BLaER1 (cell line): ENCODE results near the gene ALDH3A2.

Experiments
- H3K27ac ChIP-seq: shearing (Covaris generic); formaldehyde crosslinking; 2 replicates; pipeline ENCODE4 v1.8.1; 2022
- H3K27me3 ChIP-seq: shearing (Covaris generic); formaldehyde crosslinking; 2 replicates; pipeline ENCODE4 v1.8.1; 2022
- H3K36me3 ChIP-seq: shearing (Covaris generic); formaldehyde crosslinking; 2 replicates; pipeline ENCODE4 v1.8.1; 2022
- H3K4me1 ChIP-seq: shearing (Covaris generic); formaldehyde crosslinking; 2 replicates; pipeline ENCODE4 v1.8.1; 2022
- H3K4me2 ChIP-seq: shearing (Covaris generic); formaldehyde crosslinking; 2 replicates; pipeline ENCODE4 v1.8.1; 2022
- H3K4me3 ChIP-seq: shearing (Covaris generic); formaldehyde crosslinking; 2 replicates; pipeline ENCODE4 v1.8.1; 2022
- H3K9ac ChIP-seq: shearing (Covaris generic); formaldehyde crosslinking; 2 replicates; pipeline ENCODE4 v1.8.1; 2022
- H3K9me3 ChIP-seq: shearing (Covaris generic); formaldehyde crosslinking; 2 replicates; pipeline ENCODE4 v1.8.1; 2022
- H4K20me1 ChIP-seq: shearing (Covaris generic); formaldehyde crosslinking; 2 replicates; pipeline ENCODE4 v1.8.1; 2022
- Cebpa-rat ChIP-seq: shearing (Covaris generic); IDR thresholded peaks from 2 replicates; pipeline ENCODE4 v1.8.1; 2022

ALDH3A2 gene

GRCh38 chr17:19703828-19704613 is 55.5 kb downstream of the ALDH3A2 start:
- no peak overlapping the region for H3K27ac ChIP-seq

GRCh38 chr17:19705201-19705600 is 56.6 kb downstream of the ALDH3A2 start:
- no peak overlapping the region for H3K27ac ChIP-seq
- H3K4me1 ChIP-seq, result no peaks in the 10 kb centered on the region
- no peaks in the 10 kb centered on the region for H3K27me3 ChIP-seq
- H3K36me3 ChIP-seq, result no peaks in the 10 kb centered on the region
- H3K9ac ChIP-seq, result no peak overlapping the region
- H3K4me2 ChIP-seq, result no peak overlapping the region
- TF ChIP-seq Cebpa-rat, result no peak
- H3K9me3 ChIP-seq, result no peaks in the 10 kb centered on the region
- no peaks in the 10 kb centered on the region for H4K20me1 ChIP-seq
- no peak overlapping the region for H3K4me3 ChIP-seq

More at GRCh38 chr17:19703828-19704613, 55.5 kb downstream of the ALDH3A2 start:
- Histone ChIP-seq H3K27me3 (no peaks in the 10 kb centered on the region), H3K4me3 (no peak overlapping the region), H3K36me3 (no peaks in the 10 kb centered on the region), H3K9ac (no peak overlapping the region), H4K20me1 (no peaks in the 10 kb centered on the region), H3K9me3 (no peaks in the 10 kb centered on the region), H3K4me2 (no peak overlapping the region), H3K4me1 (no peaks in the 10 kb centered on the region)
- no peak for TF ChIP-seq Cebpa-rat

- no peaks in the 10 kb centered on the region for H3K27me3 ChIP-seq
- no peak overlapping the region for H3K4me3 ChIP-seq
- no peak overlapping the region for H3K27ac ChIP-seq
- H3K9ac ChIP-seq, result no peak overlapping the region
- TF ChIP-seq Cebpa-rat, result no peak
- H3K4me1 ChIP-seq, result no peaks in the 10 kb centered on the region
- no peak overlapping the region for H3K4me2 ChIP-seq
- no peaks in the 10 kb centered on the region for H3K36me3 ChIP-seq
- no peaks in the 10 kb centered on the region for H3K9me3 ChIP-seq
- no peaks in the 10 kb centered on the region for H4K20me1 ChIP-seq
These were observed 57.5 kb downstream of the ALDH3A2 start for GRCh38 chr17:19705771-19706770.

GRCh38 chr17:19706791-19707727 is 58.5 kb downstream of the ALDH3A2 start:
- H3K27ac ChIP-seq, result no peak overlapping the region
- no peaks in the 10 kb centered on the region for H3K27me3 ChIP-seq
- no peak overlapping the region for H3K4me3 ChIP-seq

GRCh38 chr17:19707728-19708221 is 59.2 kb downstream of the ALDH3A2 start:
- no peaks in the 10 kb centered on the region for H3K9me3 ChIP-seq
- no peak overlapping the region for H3K27ac ChIP-seq
- H3K4me1 ChIP-seq, result no peaks in the 10 kb centered on the region
- no peaks in the 10 kb centered on the region for H3K36me3 ChIP-seq
- H3K9ac ChIP-seq, result no peak overlapping the region
- H3K4me3 ChIP-seq, result no peak overlapping the region
- TF ChIP-seq Cebpa-rat, result no peak
- H3K4me2 ChIP-seq, result no peak overlapping the region
- H3K27me3 ChIP-seq, result no peaks in the 10 kb centered on the region
- H4K20me1 ChIP-seq, result no peaks in the 10 kb centered on the region

More at GRCh38 chr17:19706791-19707727, 58.5 kb downstream of the ALDH3A2 start:
- Histone ChIP-seq H3K4me2 (no peak overlapping the region), H4K20me1 (no peaks in the 10 kb centered on the region), H3K9me3 (no peaks in the 10 kb centered on the region), H3K36me3 (no peaks in the 10 kb centered on the region), H3K4me1 (no peaks in the 10 kb centered on the region), H3K9ac (no peak overlapping the region)
- no peak for TF ChIP-seq Cebpa-rat

- Histone ChIP-seq H3K4me1 (no peaks in the 10 kb centered on the region), H3K27ac (no peak overlapping the region), H3K9ac (no peak overlapping the region), H3K4me2 (no peak overlapping the region), H3K4me3 (no peak overlapping the region), H3K27me3 (no peaks in the 10 kb centered on the region), H3K36me3 (no peaks in the 10 kb centered on the region), H3K9me3 (no peaks in the 10 kb centered on the region), H4K20me1 (no peaks in the 10 kb centered on the region)
- TF ChIP-seq Cebpa-rat, result no peak
These were observed 60.1 kb downstream of the ALDH3A2 start for GRCh38 chr17:19708431-19709175.

GRCh38 chr17:19709841-19710240 is 61.3 kb downstream of the ALDH3A2 start:
- Histone ChIP-seq H3K4me3 (no peak overlapping the region), H3K4me1 (no peaks in the 10 kb centered on the region), H3K9ac (no peak overlapping the region), H4K20me1 (no peaks in the 10 kb centered on the region), H3K27me3 (no peaks in the 10 kb centered on the region), H3K36me3 (no peaks in the 10 kb centered on the region), H3K4me2 (no peak overlapping the region), H3K27ac (no peak overlapping the region), H3K9me3 (no peaks in the 10 kb centered on the region)
- no peak for TF ChIP-seq Cebpa-rat

- Histone ChIP-seq H3K4me3 (no peak overlapping the region), H4K20me1 (no peaks in the 10 kb centered on the region), H3K4me2 (no peak overlapping the region), H3K9me3 (no peaks in the 10 kb centered on the region), H3K4me1 (no peaks in the 10 kb centered on the region), H3K27me3 (no peaks in the 10 kb centered on the region), H3K27ac (no peak overlapping the region), H3K9ac (no peak overlapping the region), H3K36me3 (no peaks in the 10 kb centered on the region)
- no peak for TF ChIP-seq Cebpa-rat
These were observed 64.0 kb downstream of the ALDH3A2 start for GRCh38 chr17:19712436-19713004.
